Right hindlimb (tissue), 1 donor: ENCODE measurements around the gene AKR1C2.
"Not testable (repeated sequence)": the region's sequence is repeated elsewhere in the genome, so short reads cannot be mapped to it uniquely, and the experiment has no call there.

ENCODE experiments used
- DNase-seq: peaks from one replicate; pipeline ENCODE4 v3.0.0-alpha.2; 2018

The AKR1C2 gene

DNA sequence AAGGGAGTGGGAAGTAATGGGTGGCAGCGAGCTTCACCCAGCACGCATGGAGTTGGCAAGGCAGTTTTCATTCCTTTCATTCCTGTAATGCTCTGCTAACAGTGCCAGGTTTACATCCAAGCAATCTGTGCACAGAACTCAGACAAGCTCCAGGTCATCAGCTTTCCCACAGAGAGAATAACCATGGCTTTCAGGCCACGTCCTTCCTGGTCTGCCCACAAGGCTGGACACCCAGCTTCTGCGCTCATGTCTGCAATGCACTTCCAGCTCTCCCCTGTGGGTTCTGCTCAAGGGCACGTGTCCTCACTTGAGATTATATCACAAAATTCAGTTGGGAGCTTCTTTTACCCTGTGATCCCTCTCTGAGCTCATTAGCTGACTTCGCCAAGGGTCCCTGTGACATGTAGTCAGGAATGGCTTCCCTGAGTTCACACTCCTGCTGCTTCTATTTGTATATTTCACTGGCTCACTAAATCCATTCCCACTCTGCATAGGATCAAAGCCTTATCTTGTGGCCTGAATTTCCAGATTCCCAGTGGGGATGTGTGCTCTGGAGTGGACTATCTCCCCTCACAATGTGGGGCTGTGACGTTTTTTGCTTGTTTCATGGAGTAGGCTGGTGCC, 18.6 kb downstream of the AKR1C2 start:
- peak; percentile 30 for DNase-seq

DNA sequence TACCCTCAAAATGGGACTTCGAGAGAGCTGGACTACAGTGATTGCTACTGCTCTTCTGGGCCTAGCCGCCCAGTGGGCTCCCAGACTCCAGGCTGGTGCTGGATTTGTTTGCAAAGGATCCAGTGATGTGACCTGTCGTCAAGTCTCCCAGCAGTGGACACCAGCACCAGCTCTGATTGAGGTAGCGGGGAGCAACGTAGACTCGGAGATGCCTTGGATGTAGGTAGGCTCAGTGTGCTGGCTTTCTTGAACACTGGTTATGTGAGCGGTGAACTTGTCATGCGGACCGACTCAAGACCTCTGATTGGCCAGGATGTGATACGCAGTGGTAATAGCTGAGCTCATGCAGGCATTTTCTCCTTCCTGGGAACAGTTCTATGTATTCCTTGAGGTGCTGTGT, 19.4 kb downstream of the AKR1C2 start:
- no peak for DNase-seq

DNA sequence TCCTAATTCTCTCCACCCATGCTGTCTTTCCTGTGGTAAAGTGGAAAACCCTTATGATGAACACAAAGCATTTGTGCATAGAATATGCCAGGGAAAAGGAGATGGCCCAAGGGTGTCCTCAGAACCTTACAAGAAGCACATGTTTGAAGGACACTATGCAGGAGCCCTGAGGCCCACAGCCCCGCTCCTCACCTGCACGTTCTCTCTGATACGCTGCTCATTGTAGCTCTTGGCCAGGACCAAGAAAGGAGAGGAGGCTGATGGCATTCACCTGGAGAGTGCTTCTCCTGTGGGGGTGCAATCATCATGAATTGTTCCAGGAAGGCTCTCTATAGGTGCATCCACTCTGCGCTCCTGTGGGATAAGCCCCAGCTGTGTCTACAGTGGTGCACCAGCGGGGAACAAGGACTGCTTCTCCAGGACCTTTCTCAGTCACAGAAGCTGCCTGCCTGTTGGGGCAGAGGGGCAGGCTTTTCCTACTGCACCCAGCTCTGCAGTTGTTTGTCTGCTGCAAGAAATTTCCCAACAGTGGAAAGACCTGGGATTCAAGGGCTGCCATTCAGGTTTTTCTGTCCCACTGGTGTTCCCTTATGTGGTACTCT, 19.9 kb downstream of the AKR1C2 start:
- no peak for DNase-seq

DNA sequence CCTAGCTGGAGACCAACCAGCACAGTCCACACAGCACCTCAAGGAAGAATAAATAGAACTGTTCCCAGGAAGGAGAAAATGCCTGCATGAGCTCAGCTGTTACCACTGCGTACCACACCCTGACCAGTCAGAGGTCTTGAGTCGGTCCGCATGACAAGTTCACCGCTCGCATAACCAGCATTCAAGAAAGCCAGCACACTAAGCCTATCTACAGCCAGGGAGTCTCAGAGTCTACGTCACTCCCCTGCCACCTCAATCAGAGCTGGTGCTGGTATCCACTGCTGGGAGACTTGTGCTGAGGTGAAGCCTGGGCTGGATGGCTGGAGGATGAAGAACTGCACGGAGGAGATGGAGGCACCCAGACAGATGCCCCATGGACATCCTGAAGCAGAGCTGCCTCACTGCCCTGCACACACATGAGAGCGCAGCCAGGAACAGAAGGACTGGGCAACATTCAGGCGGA, 20.9 kb downstream of the AKR1C2 start:
- no peak for DNase-seq

DNA sequence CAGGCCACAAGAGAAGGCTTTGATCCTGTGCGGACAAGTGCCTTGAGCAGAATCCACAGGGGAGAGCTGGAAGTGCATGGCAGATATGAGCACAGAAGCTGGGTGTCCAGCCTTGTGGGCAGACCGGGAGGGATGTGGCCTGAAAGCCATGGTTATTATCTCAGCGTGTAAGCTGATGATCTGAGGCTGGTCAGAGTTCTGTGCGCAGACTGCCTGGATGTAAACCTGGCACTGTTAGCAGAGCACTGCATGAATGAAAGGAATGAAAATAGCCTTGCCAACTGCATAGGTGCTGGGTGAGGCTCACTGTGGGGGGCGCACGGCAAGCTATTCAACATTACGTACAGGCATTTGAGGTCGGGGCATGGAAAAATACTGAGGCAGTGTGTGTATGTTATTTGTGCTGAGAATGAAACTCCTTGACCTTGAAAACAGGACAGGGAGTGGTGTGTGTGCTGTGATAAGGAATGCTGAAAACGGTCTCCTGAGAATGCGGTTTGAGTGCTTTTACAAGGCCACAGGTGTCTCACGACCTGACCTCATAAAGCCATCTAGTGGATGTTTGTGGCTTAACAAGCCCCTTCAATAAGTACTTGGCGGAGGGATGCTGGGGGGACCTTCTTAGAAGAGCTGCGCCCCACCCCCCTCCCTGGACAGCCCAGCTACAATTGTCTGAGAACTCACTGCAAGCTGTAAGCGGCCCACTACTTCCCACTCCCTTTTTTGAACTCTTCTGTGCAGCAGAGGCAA, 21.8 kb downstream of the AKR1C2 start:
- peak; percentile 20 for DNase-seq

DNA sequence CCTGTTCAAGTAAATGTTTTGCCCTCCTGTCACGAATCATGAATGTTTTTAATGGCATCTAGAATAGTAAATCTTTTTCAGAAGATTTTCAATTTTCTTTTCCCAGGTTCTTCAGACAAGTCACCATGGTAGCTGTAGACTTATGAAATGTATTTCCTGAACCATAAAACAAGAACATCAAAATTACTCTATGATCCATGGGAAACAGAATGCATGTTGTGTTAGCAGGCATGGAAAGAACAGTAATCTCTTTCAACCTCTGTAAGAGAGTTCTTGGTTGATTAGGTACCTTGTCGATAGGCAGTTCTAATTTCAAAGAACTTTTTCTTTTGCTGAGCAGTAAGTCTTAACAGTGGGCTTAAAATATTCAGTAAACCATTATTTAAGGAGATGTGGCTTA, 22.9 kb downstream of the AKR1C2 start:
- DNase-seq, result no peak

DNA sequence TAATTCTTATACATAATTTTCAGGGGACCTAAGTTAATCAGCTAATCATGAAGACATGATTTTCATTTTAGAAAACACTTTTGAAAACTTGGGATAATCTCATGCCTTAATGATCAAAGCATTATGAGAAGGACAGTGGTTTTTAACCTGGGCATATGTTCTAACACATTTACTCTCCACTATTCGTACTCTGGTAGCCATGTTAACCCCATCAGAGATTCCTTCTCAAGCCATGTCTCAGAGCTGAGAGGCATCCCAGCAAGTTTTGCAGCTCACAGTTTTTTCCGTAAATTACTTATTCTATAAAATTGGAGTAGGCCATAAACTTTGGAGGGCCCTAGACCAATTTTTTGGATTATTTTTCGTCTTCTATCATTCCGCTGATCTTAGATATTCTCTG, 24.8 kb downstream of the AKR1C2 start:
- no peak for DNase-seq

DNA sequence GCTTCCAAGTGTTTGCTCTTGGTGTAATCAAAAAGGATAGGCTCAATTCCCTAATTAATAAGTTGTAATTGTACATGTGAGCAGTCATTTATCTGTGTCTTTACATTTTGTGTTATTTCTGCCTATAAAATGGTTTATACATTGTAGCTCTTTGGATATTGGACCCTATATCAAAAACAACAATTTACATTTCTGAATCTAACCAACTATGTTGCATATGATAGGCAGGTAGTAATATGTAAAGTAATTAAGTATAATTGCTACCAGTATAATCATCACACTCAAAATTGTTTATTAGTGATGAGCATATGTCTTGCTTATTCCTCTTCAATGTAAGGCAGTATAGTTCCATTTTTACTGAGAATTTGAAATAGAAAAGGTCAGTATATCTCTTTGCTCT, 26.6 kb downstream of the AKR1C2 start:
- DNase-seq, result no peak

DNA sequence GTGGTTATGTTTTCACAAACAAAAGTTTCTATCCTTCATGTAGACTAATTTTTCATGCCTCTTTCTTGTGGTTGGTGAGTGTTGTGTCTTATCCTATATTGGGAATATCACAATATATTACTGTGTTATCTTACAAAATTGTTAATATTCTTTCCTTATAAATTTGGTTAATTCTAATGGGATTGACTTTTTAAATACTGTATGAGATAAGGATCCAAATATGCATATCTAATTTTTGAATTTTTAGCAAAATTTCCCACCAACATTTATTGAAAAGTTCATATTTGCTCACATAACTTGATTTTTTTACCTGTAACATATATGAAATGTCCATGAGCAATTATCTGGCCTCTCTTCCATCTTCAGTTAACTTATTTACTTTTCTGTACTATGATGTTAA, 29.3 kb downstream of the AKR1C2 start:
- DNase-seq, result not testable (repeated sequence)

DNA sequence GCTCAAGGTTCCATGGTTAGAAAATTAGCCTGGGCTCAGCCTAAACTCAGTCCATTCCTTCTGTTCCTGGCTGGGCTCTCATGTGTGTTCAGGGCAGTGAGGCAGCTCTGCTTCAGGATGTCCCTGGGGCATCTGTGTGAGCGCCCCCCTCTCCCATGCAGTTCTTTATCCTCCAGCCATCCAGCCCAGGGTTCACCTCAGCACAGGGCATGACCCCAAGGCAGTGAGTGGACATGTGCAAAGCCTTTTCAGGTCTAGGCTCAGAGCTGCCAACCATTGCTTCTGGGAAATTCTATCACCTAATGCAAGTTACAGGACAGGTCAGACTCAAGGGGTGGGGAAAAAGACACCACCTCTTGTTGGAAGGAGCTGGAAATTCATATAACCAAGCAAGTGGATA, 30.4 kb downstream of the AKR1C2 start:
- DNase-seq, result not testable (repeated sequence)

DNA sequence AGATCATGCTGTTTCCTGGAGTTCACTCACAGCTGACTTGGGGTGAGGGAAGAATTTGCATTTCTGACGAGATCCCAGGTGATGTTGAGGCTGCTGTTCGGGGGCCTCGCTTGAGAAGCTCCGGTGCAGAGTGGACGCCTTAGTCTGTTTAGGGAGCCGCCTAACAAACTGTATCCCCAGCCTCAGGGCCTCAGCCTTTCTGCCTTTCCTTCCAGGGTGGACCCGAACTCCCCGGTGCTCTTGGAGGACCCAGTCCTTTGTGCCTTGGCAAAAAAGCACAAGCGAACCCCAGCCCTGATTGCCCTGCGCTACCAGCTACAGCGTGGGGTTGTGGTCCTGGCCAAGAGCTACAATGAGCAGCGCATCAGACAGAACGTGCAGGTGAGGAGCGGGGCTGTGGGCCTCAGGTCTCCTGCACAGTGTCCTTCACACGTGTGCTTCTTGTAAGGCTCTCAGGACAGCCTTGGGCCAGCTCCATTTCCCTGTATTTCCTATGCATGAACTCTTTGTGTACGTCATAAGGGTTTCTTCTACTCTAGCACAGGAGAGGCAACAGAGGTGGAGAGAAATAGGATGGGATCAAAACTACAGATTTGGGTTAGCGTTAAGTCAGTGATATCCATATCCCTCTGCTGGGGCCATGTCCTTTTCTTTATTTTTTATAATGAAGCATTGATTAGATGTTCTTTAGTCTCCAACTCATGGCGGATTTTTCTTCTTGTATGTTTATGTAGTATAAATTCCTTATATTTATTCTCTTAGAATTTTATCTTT, 31.1 kb downstream of the AKR1C2 start:
- DNase-seq, result not testable (repeated sequence)

DNA sequence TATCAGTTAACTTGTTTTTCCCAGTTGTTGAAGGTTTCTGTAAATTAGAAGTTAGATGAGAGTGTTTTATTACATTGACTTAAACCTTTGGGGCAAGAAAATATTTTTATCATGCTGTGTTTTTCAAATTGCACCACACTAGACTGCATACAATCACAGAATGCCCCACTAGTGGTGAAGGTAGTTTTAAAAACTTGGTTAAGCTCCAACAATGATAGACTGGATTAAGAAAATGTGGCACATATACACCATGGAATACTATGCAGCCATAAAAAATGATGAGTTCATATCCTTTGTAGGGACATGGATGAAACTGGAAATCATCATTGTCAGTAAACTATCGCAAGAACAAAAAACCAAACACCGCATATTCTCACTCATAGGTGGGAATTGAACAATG, 33.3 kb downstream of the AKR1C2 start:
- not testable (repeated sequence) for DNase-seq

DNA sequence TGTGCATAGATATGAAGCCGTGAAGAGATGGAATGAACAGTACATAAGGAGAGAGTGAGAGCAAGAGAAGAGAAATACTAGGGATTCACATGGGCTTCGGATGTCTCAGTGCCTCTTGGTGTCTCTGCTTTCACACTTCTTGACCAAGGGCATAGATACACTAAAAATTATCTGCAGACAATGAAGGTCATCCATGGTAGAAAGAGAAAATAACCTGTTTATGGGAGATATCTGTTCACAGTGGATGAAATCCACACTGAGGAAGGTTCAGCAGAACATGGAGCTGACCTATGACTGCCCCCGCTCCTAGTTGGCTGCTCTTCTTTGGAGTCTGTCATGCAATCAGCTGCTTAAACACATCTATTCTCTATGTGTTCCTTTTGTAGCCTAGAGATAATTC, 34.4 kb downstream of the AKR1C2 start:
- DNase-seq, result not testable (repeated sequence)

DNA sequence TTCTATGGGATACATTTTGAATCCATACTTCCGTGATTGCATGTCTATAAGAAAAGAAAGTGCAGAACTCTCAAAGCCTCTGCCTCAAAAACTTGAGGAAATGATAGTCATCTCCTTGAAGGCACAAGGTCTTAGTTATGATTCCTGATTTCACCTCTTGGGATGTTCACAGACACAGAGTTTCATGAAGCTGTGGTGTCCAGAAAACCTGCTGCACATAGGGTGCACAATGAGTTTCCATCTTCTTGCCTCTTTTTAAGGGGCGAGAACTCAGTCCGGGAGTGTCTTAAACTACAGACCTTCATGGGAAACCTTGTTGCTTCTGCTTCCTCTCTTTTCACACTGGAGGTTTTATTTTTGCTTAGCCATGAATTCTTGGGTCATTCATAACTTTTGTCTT, 36.5 kb downstream of the AKR1C2 start:
- DNase-seq, result not testable (repeated sequence)

DNA sequence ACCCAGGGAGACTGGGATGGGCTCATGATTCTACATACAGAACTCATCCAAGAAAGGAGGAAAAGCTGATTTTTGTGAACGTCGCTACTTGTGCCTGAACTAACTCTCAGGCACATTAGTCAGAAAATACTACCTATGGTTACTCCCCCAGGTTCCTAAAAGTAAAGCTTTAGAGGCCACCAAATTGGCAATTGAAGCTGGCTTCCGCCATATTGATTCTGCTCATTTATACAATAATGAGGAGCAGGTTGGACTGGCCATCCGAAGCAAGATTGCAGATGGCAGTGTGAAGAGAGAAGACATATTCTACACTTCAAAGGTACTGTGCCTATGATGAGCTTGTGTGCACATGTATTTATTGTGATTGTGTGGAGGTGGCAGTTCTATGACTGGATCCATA, 37.9 kb downstream of the AKR1C2 start:
- DNase-seq, result not testable (repeated sequence)

DNA sequence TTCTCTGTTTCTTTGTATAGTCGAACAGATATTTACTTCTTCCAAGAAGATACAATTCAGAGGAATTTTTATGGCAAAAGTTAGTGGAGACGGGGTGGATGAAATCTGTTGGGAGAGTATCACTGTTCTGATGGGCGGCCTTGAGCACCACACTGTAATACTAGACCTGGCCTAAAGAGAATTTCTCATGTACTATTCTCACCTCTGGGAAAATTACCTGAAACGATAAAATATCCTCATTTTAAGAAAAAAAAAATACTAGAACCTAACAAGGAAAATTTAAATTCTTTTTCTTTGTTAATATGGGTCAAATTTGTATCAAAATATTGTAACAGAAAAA, 39.9 kb downstream of the AKR1C2 start:
- not testable (repeated sequence) for DNase-seq

DNA sequence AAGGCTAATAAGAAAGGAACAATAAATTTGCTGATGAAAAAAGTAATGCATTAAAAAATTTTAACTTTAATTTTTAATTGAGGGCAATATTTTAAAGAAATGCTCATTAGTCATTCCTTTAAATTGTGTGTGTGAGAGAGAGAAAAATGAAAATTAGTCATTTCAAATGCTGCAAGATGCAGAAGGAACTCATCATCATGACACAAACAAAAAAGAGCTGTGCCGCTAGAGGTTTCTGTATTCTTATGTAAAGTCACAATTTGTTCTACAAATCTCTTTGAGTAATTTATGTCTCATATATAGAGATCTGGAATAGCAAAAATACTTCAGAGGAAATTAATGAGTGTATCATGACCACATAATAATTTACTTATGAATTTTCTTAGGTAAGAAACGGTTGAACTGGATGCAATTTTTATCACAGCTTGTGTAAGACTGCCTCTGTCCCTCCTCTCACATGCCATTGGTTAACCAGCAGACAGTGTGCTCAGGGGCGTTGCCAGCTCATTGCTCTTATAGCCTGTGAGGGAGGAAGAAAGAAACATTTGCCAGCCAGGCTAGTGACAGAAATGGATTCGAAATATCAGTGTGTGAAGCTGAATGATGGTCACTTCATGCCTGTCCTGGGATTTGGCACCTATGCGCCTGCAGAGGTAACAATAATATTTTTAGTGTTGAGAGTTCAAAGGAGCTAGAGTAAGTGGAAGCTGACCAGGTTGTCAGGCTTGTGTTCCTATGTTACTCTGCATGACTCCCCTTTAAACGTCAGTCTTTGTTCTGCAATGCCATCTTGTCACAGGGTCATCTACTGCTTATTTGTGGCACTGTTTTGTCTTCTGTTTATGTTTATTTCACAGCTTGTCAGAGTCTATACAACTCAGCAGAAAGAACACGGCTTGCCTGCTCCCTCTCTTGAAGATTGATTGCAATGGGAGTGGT, 40.5 kb downstream of the AKR1C2 start, which contains the start of gene AKR1C1:
Gene AKR1C1 (plus strand): TSS at position 540 of the 939 bp plus-strand sequence. CDS start 30 bp downstream, at position 570.
- DNase-seq, result not testable (repeated sequence)

DNA sequence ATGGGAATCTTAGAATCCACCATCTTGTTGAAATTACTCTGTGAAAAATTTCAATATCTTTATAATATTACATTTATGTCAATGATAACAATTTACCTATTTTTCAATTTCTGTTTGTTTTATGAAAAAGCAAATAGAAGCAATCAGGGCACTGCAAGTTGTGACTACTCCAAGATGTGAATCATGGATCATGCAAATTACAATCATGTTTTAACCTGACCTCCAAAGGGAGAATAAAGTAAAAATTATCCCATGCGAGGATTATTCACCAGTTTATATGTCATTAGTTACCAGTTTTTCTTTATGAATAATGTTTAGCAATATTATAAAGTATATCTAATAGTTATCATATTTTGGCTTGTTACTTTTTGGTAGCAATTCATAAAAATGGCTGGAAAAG, 41.3 kb downstream of the AKR1C2 start:
- DNase-seq, result not testable (repeated sequence)

DNA sequence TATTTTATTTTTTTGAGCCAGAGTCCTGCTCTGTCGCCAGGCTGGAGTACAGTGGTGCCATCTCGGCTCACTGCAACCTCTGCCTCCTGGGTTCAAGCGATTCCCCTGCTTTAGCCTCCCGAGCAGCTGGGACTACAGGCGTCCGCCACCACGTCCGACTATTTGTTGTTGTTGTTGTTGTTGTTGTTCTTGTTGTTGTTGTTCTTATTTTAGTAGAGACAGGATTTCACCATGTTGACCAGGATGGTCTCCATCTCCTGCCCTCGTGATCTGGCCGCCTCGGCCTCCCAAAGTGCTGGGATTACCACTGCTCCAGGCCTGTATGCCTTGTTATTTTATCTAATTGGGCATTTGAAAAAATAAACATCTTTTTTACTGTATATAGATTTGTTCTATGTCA, 42.1 kb downstream of the AKR1C2 start:
- DNase-seq, result not testable (repeated sequence)

DNA sequence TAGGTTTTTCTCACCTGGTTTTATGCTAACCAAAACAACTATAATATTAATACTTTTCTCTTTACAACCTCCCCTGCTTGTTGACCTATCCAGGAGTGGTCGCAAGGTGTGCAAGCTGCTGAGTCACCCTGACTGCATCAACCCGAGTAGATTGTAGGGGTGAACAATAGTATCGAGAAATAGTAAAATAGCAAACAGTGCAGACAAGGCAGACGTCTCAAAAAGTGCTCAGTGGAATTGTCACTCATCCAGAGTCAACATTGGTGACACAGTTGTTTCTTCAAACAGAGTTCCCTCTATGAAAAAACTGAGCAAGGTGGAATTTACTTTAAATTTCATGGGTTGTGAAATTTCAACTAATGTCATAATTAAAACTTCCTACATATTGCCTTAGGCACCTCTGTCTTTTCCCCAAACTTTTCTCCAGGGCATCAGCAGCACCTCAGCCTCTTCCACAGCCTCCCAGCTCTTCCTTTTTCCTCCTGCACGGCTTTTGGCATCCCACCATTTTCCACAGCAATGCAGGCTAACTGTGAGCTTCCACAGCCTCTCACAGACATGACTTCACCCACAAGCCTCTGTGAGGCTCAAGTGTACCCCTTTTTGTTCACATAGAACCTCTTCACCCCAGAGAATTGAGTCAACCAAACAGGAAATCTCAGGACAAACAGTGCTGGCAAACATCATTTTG, 46.6 kb downstream of the AKR1C2 start:
- not testable (repeated sequence) for DNase-seq

DNA sequence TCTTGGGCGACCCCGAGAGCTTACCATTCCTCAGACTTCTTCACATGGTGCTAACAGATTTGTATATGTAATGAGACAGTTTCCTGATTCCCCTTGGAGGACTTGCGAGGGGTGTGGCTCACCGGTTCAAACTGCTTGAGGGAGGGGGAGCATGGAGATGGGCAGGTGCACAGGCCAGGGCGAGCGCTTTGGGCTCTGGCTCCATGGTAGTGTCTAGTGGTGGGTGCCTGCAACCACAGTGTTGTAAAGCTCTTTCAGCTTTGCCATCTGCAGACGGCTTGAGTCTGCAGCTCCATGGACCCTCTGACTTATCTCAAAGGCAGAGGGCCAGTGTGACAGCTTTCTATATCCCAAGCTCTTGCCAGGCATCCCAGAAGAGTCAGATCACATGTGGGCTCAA, 47.6 kb downstream of the AKR1C2 start:
- DNase-seq, result not testable (repeated sequence)
